ENCODE results near the gene SPI1.

GRCh38 chr11:47403135-47403534, 24.8 kb upstream of the SPI1 start:
- TF ChIP-seq CTCF (IDR thresholded peaks at IDR 0.05; ENCODE audit: low read depth, low read length) (no peak), POLR2A (IDR thresholded peaks at IDR 0.05; ENCODE audit: extremely low read depth, insufficient read length) (no peak), MAX (IDR thresholded peaks at IDR 0.05; ENCODE audit: low read depth, low read length) (no peak), MYC (IDR thresholded peaks at IDR 0.05; ENCODE audit: low read depth, low read length) (no peak)
